Suppressor macrophage (primary cell): ENCODE measurements around the gene NOA1.
"Not testable (repeated sequence)": the region's sequence is repeated elsewhere in the genome, so short reads cannot be mapped to it uniquely, and the experiment has no call there.

Experiments
- DNase-seq, 4 experiments: peaks; one replicate each; pipeline ENCODE4 v3.0.0-alpha.2; 2020 to 2022

The NOA1 gene

GRCh38 chr4:56958111-56958517 lies 19.3 kb downstream of the NOA1 start:
- DNase-seq: peak; percentile 86 to 95 (median 90)

DNA sequence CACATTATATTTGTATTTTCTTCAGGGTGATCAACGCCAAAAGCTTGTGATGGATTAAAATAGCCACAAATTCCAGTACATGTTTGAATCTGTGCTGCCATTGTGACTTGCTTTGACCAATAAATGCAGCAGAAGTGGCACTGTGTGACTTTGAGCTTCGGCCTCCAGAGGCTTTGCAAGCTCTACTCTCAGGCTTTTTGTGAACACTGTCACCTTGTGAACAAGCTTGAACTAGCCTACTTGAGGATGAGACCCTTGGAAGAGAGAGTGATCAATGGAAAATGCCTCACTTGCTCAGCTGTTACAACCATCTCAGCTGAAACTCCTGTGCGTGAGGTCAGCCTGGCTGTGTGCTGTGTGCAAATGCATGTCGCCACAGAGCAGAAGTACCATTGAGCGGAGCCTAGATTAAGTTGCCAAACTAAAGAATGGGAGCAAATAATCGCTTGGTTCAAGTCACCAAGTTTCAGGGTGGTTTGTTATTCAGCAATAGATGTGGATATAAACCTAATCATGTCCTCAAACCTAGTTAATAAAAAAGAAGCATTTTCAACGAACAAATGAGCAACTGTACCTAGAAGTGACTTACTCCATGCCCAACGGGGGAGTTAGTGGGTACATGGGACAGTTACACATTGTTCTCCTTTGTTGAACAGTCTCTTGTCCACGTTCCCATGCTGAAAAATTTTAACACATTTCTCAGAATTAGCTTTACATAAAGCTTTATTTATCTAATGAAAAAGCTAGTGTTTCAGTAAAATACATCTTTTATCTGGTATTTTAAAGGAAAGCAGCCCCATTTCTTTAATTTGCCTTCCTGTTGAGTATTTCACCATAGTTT lies 23.5 kb downstream of the NOA1 start:
- DNase-seq: no peak

DNA sequence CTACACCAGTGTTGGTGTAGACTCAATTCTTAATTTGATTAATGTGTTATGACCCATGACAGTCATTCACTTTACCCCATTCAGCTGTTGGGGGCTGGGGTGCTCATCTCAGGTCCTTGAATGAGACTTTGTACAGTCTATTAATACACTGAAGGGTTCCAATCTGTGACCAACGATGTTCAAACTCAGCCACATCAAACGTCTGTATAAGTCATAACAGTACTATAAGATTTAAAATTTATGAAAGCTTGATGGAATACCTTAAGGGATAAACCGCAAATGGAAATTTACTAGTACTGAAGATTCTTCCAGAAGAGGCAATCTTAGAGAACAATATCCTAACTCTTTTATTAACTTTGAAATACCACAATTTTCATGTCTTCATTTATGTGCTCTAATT lies 36.0 kb downstream of the NOA1 start:
- no peak for DNase-seq

- DNase-seq: no peak
Observed at GRCh38 chr4:56940971-56941370, 36.4 kb downstream of the NOA1 start.

- DNase-seq: no peak
Observed at GRCh38 chr4:56940403-56940802, 37.0 kb downstream of the NOA1 start.

DNA sequence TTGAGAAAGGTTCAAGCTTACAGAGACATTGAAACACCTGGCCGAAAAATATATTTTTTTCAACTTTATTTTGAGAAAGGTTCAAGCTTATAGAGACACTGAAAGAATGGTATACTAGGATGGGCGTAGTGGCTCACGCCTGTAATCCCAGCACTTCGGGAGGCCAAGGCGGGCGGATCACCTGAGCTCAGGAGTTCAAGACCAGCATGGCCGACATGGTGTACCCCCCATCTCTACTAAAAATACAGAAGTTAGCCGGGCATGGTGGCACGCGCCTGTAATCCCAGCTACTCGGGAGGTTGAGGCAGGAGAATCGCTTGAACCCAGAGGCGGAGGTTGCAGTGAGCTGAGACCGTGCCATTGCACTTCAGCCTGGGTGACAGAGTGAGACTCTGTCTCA lies 37.6 kb downstream of the NOA1 start:
- DNase-seq: not testable (repeated sequence)

- no peak for DNase-seq
Observed at GRCh38 chr4:56937262-56937661, 40.1 kb downstream of the NOA1 start.

GRCh38 chr4:56931924-56932323 lies 45.5 kb downstream of the NOA1 start:
- no peak for DNase-seq

DNA sequence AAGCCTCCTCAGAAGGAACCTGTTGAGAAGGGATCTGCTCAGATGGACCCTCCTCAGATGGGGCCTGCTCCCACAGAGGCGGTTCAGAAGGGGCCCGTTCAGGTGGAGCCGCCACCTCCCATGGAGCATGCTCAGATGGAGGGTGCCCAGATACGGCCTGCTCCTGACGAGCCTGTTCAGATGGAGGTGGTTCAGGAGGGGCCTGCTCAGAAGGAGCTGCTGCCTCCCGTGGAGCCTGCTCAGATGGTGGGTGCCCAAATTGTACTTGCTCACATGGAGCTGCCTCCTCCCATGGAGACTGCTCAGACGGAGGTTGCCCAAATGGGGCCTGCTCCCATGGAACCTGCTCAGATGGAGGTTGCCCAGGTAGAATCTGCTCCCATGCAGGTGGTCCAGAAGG lies 46.8 kb downstream of the NOA1 start:
- no peak for DNase-seq

GRCh38 chr4:56927196-56927595 lies 50.2 kb downstream of the NOA1 start:
- no peak for DNase-seq

DNA sequence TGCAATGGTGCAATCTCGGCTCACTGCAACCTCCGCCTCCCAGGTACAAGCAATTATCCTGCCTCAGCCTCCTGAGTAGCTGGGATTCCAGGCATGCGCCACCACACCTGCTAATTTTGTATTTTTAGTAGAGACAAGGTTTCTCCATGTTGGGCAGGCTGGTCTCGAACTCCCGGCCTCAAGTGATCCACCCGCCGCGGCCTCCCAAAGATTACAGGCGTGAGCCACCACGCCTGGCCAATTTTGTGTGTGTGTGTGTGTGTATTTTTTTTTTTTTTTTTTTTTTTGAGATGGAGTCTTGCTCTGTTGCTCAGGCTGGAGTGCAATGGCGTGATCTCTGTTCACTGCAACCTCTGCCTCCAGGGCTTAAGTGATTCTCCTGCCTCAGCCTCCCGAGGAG lies 62.4 kb downstream of the NOA1 start:
- not testable (repeated sequence) for DNase-seq

GRCh38 chr4:56914336-56914735 lies 63.1 kb downstream of the NOA1 start:
- no peak for DNase-seq
